WTC11 (cell line): ENCODE data around the gene STK32B. TPM values are rescaled to one million over a fixed set of nuclear protein-coding genes. Genes with fewer than 3 reads are reported as not detected.

Experiments
- ATAC-seq: fragments of 200-7000 bp; cut with Tn5 transposase; 2 replicates; pipeline ENCODE4 v1.10.0; 2021; ENCODE audit warnings: mild to moderate bottlenecking, moderate library complexity
- CTCF ChIA-PET: fragments of 300-600 bp; sonication (Branson Sonifier 250); formaldehyde crosslinking; loops from one replicate; lab custom pipeline; 2021; ENCODE audit warnings: antibody characterized with exemption; lab: Charles Lee
- POLR2A ChIA-PET: fragments of 350-600 bp; sonication (Branson Sonifier 250); formaldehyde crosslinking; loops from one replicate; lab custom pipeline; 2021; ENCODE audit warnings: antibody characterized with exemption; lab: Charles Lee
- DNase-seq: peaks from one replicate; pipeline ENCODE4 v3.0.0; 2021; ENCODE audit warnings: low spot score
- H3K27ac Mint-ChIP-seq: 2 replicates; pipeline ENCODE4 v1.8.0; 2021; ENCODE audit warnings: mixed read lengths
- H3K27me3 Mint-ChIP-seq: 2 replicates; pipeline ENCODE4 v1.8.0; 2021; ENCODE audit warnings: low read depth, mild to moderate bottlenecking, moderate library complexity, mixed read lengths
- H3K36me3 Mint-ChIP-seq: 2 replicates; pipeline ENCODE4 v1.8.0; 2021; ENCODE audit warnings: mixed read lengths
- H3K4me1 Mint-ChIP-seq: 2 replicates; pipeline ENCODE4 v1.8.0; 2022; ENCODE audit warnings: mixed read lengths
- H3K4me3 Mint-ChIP-seq: 2 replicates; pipeline ENCODE4 v1.8.0; 2021; ENCODE audit warnings: mild to moderate bottlenecking, moderate library complexity, mixed read lengths
- H3K9me3 Mint-ChIP-seq: 2 replicates; pipeline ENCODE4 v1.8.0; 2021; ENCODE audit warnings: mixed read lengths
- ATF6 ChIP-seq: sonication (generic); formaldehyde crosslinking; IDR thresholded peaks from 2 replicates; pipeline ENCODE4 v1.8.1; 2023; ENCODE audit warnings: mild to moderate bottlenecking, missing genetic modification reagents
- CBFB ChIP-seq: sonication (generic); formaldehyde crosslinking; IDR thresholded peaks from 2 replicates; pipeline ENCODE4 v1.8.1; 2022; ENCODE audit warnings: mild to moderate bottlenecking, low read depth, missing genetic modification reagents
- E2F5 ChIP-seq: sonication (generic); formaldehyde crosslinking; IDR thresholded peaks from 2 replicates; pipeline ENCODE4 v1.8.1; 2022; ENCODE audit warnings: mild to moderate bottlenecking, moderate library complexity, missing genetic modification reagents
- FOXJ3 ChIP-seq: sonication (generic); formaldehyde crosslinking; IDR thresholded peaks from 2 replicates; pipeline ENCODE4 v1.9.0; 2021; ENCODE audit warnings: missing genetic modification reagents, mild to moderate bottlenecking, borderline replicate concordance
- FOXK1 ChIP-seq: sonication (generic); formaldehyde crosslinking; IDR thresholded peaks from 2 replicates; pipeline ENCODE4 v1.8.0; 2022; ENCODE audit warnings: mild to moderate bottlenecking, moderate library complexity, missing genetic modification reagents
- HMGA2 ChIP-seq: fragments of 250-450 bp; sonication (Bioruptor Pico); IDR thresholded peaks from 2 replicates; pipeline ENCODE4 v1.4.0; 2021; ENCODE audit warnings: mild to moderate bottlenecking, moderate library complexity
- HMGXB4 ChIP-seq: sonication (generic); formaldehyde crosslinking; IDR thresholded peaks from 2 replicates; pipeline ENCODE4 v1.8.1; 2023; ENCODE audit warnings: mild to moderate bottlenecking, moderate library complexity, missing genetic modification reagents
- IRF1 ChIP-seq: sonication (generic); formaldehyde crosslinking; IDR thresholded peaks from 2 replicates; pipeline ENCODE4 v1.8.0; 2023; ENCODE audit warnings: missing genetic modification reagents
- IRF2 ChIP-seq: sonication (generic); formaldehyde crosslinking; IDR thresholded peaks from 2 replicates; pipeline ENCODE4 v1.8.0; 2022; ENCODE audit warnings: low read depth, missing genetic modification reagents, borderline replicate concordance
- MXD4 ChIP-seq: fragments of 250-450 bp; sonication (Bioruptor Pico); IDR thresholded peaks from 2 replicates; pipeline ENCODE4 v1.8.0; 2021; ENCODE audit warnings: mild to moderate bottlenecking, moderate library complexity, borderline replicate concordance
- NFATC4 ChIP-seq: fragments of 250-450 bp; sonication (Bioruptor Pico); IDR thresholded peaks from 2 replicates; pipeline ENCODE4 v1.9.0; 2021; ENCODE audit warnings: mild to moderate bottlenecking
- NFYB ChIP-seq: sonication (generic); formaldehyde crosslinking; conservative IDR thresholded peaks from 2 replicates; pipeline ENCODE4 v1.8.0; 2022; ENCODE audit warnings: low read depth, missing genetic modification reagents
- NR1H2 ChIP-seq: sonication (generic); formaldehyde crosslinking; IDR thresholded peaks from 2 replicates; pipeline ENCODE4 v1.9.0; 2021; ENCODE audit warnings: mild to moderate bottlenecking, moderate library complexity, missing genetic modification reagents
- SMAD4 ChIP-seq: sonication (generic); formaldehyde crosslinking; IDR thresholded peaks from 2 replicates; pipeline ENCODE4 v1.8.0; 2022; ENCODE audit warnings: mild to moderate bottlenecking, missing genetic modification reagents
- SP1 ChIP-seq: sonication (generic); formaldehyde crosslinking; conservative IDR thresholded peaks from 2 replicates; pipeline ENCODE4 v1.8.1; 2022; ENCODE audit warnings: missing genetic modification reagents
- TEAD1 ChIP-seq: sonication (generic); formaldehyde crosslinking; IDR thresholded peaks from 2 replicates; pipeline ENCODE4 v1.8.0; 2022; ENCODE audit warnings: mild to moderate bottlenecking, missing genetic modification reagents
- ZNF263 ChIP-seq: sonication (generic); formaldehyde crosslinking; IDR thresholded peaks from 2 replicates; pipeline ENCODE4 v1.8.1; 2022; ENCODE audit warnings: low read depth, mild to moderate bottlenecking, moderate library complexity, missing genetic modification reagents
- total RNA-seq: library from RNA; stranded (reverse); gene quantifications from 3 replicates; pipeline ENCODE4 v1.2.3, GENCODE V29; 2021
- TF ChIP-seq, protein P1 (sequence below): sonication (generic); formaldehyde crosslinking; IDR thresholded peaks from 2 replicates; pipeline ENCODE4 v1.8.0; 2022; ENCODE audit warnings: mild to moderate bottlenecking, missing genetic modification reagents
- TF ChIP-seq, protein P2 (sequence below): fragments of 250-450 bp; sonication (Bioruptor Pico); IDR thresholded peaks from 2 replicates; pipeline ENCODE4 v2.1.2; 2022; ENCODE audit warnings: mild to moderate bottlenecking, moderate library complexity

STK32B gene
- total RNA-seq, 1 experiment from 2014 or later: 1.9 TPM

GRCh38 chr4:5100336-5100735, 49.1 kb downstream of the STK32B start:
- H3K36me3 Mint-ChIP-seq: peaks cover 8% of the 10 kb centered on the region
- ChIA-PET CTCF (no interaction called here), POLR2A (no interaction called here)
- H3K27me3 Mint-ChIP-seq: peaks cover 12% of the 10 kb centered on the region
- DNase-seq (no peak), ATAC-seq (no peak)
- H3K4me3 Mint-ChIP-seq: no peak overlapping the region
- H3K27ac Mint-ChIP-seq: no peak overlapping the region
- no peak for TF ChIP-seq CBFB
- no peak for TF ChIP-seq E2F5
- TF ChIP-seq FOXJ3 (CRISPR knock-in tag): no peak
- H3K9me3 Mint-ChIP-seq: peaks cover 18% of the 10 kb centered on the region
- H3K4me1 Mint-ChIP-seq: peaks cover 6% of the 10 kb centered on the region

GRCh38 chr4:5100986-5101385, 49.7 kb downstream of the STK32B start:
- POLR2A ChIA-PET: no interaction called here
- CTCF ChIA-PET: no interaction called here
- DNase-seq (no peak), ATAC-seq (no peak)
- H3K4me3 Mint-ChIP-seq: no peak overlapping the region
- peaks cover 18% of the 10 kb centered on the region for H3K9me3 Mint-ChIP-seq
- TF ChIP-seq SP1 (CRISPR knock-in tag) (no peak), ATF6 (CRISPR knock-in tag) (no peak), IRF2 (CRISPR knock-in tag) (no peak)
- peaks cover 8% of the 10 kb centered on the region for H3K36me3 Mint-ChIP-seq
- peaks cover 12% of the 10 kb centered on the region for H3K27me3 Mint-ChIP-seq
- H3K4me1 Mint-ChIP-seq: peaks cover 6% of the 10 kb centered on the region
- H3K27ac Mint-ChIP-seq: no peak overlapping the region

DNA sequence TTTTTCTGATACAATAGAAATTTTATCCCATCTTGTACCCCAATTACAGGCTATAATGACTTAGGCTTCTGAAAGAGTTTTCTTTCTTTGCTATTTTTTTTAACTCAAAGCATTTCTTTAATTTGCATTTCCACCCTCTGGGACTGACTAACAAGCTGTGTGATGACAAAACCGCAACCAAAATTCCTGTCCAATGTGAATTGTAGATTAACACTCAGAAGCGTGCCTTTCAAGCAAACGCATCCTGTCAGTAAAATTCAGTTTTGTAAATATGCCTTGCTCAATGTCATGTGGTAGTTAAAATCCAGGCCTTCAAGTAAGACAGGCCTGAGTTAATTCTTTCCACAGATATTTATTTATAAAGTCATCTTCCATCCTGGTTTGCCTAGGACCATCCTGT, 50.3 kb downstream of the STK32B start:
- no peak for ATAC-seq
- POLR2A ChIA-PET: no interaction called here
- peaks cover 12% of the 10 kb centered on the region for H3K27me3 Mint-ChIP-seq
- H3K36me3 Mint-ChIP-seq: peaks cover 8% of the 10 kb centered on the region
- no peak overlapping the region for H3K4me3 Mint-ChIP-seq
- peaks cover 17% of the 10 kb centered on the region for H3K9me3 Mint-ChIP-seq
- TF ChIP-seq TEAD1 (CRISPR knock-in tag) (no peak), SMAD4 (CRISPR knock-in tag) (no peak), FOXK1 (no peak), HMGXB4 (CRISPR knock-in tag) (no peak), ZNF263 (CRISPR knock-in tag) (no peak), HMGA2 (CRISPR knock-in tag) (no peak), MXD4 (CRISPR knock-in tag) (no peak), FOXJ3 (CRISPR knock-in tag) (no peak), NFYB (CRISPR knock-in tag) (no peak), E2F5 (no peak), NFATC4 (no peak), NR1H2 (CRISPR knock-in tag) (no peak), IRF1 (CRISPR knock-in tag) (no peak)
- TF ChIP-seq, protein P1, sequence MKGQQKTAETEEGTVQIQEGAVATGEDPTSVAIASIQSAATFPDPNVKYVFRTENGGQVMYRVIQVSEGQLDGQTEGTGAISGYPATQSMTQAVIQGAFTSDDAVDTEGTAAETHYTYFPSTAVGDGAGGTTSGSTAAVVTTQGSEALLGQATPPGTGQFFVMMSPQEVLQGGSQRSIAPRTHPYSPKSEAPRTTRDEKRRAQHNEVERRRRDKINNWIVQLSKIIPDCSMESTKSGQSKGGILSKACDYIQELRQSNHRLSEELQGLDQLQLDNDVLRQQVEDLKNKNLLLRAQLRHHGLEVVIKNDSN: no peak
- TF ChIP-seq, protein P2, sequence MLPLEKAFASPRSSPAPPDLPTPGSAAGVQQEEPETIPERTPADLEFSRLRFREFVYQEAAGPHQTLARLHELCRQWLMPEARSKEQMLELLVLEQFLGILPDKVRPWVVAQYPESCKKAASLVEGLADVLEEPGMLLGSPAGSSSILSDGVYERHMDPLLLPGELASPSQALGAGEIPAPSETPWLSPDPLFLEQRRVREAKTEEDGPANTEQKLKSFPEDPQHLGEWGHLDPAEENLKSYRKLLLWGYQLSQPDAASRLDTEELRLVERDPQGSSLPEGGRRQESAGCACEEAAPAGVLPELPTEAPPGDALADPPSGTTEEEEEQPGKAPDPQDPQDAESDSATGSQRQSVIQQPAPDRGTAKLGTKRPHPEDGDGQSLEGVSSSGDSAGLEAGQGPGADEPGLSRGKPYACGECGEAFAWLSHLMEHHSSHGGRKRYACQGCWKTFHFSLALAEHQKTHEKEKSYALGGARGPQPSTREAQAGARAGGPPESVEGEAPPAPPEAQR (CRISPR knock-in tag): no peak
- H3K27ac Mint-ChIP-seq: no peak overlapping the region
- CTCF ChIA-PET: interaction anchor here (1.6 kb wide), 1 partner anchor 52 kb away, joined by 3 read pairs; no protein-coding TSS in a partner anchor
- H3K4me1 Mint-ChIP-seq: peaks cover 1% of the 10 kb centered on the region
- DNase-seq: no peak
